NCI-H345 (cell line): ENCODE results near the gene RRAGB.
"Not testable (repeated sequence)": the region's sequence is repeated elsewhere in the genome, so short reads cannot be mapped to it uniquely, and the experiment has no call there.

Experiments used
- DNase-seq: peaks from one replicate; lab custom pipeline; 2025; lab: John Stamatoyannopoulos, UW

Gene RRAGB

DNA sequence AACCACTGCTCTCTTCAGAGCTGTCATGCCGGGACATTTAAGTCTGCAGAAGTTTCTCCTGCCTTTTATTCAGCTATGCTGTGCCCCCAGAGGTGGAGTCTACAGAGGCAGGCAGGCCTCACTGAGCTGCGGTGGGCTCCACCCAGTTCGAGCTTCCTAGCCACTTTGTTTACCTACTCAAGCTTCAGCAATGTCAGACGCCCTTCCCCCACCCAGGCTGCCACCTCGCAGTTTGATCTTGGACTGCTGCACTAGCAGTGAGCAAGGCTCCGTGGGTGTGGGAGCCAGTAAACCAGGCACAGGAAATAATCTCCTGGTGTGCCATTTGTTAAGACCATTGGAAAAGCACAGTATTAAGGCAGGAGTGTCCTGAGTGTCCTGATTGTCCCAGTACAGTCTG is 56.9 kb downstream of the RRAGB start:
- DNase-seq: not testable (repeated sequence)

- DNase-seq: no peak
Measured at GRCh38 chrX:55777596-55777995, 60.0 kb downstream of the RRAGB start.

DNA sequence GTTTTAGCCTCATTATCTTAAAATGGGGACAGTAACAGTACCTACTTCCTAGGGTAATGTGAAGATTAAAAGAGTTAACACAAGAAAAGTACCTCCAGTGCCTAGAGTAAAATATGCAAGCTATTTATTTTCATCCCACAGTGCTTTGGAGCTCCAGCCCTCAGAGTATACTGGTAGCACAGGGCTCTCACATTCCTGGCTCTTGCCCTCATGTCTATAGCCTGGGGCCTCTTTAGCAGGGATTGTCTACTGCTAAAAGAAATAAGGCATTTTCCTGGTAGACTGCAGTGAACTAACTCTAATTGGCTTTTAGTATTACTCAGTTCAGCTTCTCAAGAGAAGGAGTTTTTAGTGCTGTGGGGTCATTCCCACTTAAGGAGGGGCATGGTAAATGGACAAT is 60.8 kb downstream of the RRAGB start:
- no peak for DNase-seq

DNA sequence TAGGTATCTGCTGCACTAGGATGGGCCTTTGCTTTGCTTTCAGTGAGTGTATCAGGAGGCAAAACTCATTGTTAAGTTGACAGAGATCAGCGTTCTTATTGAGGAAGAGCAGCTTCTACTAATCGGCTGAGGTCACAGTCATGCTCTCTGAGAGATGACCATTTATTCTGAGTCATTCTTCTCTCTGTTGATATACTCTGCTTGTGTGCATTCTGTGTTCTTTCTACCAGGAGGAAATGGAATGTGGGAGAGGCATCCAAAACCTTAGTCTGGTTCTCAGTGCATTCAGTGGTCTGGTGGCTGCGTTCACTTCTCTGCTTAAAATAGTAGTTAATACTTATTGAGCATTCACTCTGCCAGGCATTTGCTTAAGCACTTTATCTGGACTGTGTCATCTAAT is 66.2 kb downstream of the RRAGB start:
- no peak for DNase-seq

DNA sequence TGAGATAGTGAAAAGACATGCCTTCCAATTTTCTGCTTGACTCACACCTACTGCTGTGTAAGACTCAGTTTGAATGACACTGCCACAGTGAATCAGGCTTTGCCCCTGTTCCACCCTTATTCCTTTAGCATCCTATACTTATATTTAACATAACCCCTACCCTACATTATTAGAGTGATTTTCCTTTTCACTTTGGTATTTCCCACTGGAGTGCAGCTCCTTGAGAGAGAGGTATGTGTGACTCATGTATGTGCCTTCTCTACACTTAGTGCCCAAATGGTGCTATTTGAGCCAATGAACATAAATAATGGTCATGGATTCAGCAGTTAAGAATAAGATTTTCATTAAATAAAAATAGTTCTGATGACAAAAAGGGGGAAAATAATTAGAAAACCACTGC is 69.5 kb downstream of the RRAGB start:
- no peak for DNase-seq

DNA sequence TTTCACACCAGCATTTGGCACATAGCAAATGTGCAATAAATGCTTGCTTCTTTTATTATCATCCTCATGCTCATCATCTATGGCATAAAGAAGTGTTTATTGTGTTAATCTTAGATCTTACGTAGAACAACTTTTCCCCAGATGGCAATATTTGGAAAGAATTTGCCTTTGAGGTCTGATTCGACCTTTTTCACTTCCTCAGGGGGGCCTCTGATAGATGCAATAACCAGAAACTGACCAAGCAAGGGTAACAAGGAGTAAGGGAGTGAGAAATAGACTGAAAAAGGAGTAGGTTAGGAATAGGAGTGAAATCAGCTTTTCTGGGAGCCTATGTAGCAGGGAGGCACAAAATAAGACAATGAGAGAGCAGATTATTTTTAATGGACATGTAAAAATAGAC is 70.2 kb downstream of the RRAGB start:
- no peak for DNase-seq

- no peak for DNase-seq
Measured at GRCh38 chrX:55794405-55794804, 76.9 kb downstream of the RRAGB start.

DNA sequence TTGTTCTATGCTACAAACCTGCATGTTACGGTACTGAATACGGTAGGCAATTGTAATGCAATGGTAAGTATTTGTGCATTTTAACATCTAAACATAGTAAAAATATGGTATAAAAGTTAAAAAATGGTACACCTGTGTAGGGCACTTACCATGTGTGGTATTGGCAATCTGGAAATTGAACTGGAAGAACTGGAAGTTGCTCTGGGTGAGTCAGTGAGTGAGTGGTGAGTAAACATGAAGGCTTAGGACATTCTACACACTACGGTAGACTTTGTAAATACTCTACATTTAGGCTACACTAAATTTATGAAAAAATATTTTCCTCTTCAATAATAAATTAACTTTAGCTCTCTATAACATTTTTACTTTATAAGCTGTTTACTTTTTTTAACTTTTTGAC is 78.9 kb downstream of the RRAGB start:
- no peak for DNase-seq

DNA sequence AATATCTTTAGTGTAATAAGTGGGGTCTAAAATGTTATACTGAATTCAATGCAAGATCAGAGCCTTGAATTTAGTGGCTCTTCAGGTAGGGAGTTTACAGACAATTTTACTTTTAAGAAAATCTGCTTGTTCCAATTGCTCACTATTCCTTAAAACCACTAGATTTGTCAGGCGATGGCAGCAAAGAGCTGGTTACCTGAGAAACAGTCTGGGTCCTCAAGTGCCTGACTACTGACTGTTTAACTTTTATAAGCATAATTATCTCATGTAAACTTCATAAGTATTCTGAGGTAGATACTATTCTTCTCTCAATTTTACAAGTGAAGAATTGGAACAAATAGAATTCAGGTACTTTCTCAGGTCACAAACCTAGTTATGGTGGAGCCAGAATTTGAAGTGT is 84.3 kb downstream of the RRAGB start:
- no peak for DNase-seq
